Hippocampal formation (tissue), 2 donors: ENCODE results near the gene GNB2.
A peak's percentile ranks its signal among the peaks of the same experiment; 100 is the strongest.
"Not testable (repeated sequence)": the region's sequence is repeated elsewhere in the genome, so short reads cannot be mapped to it uniquely, and the experiment has no call there.

Experiments used
- DNase-seq, 2 donors: peaks; one replicate each; lab custom pipeline; 2025; lab: John Stamatoyannopoulos, UW

Gene GNB2

GRCh38 chr7:100662194-100662776 lies 11.3 kb upstream of the GNB2 start:
- not testable (repeated sequence) for DNase-seq

GRCh38 chr7:100665168-100665726 lies 8.3 kb upstream of the GNB2 start:
- DNase-seq, result no peak

DNA sequence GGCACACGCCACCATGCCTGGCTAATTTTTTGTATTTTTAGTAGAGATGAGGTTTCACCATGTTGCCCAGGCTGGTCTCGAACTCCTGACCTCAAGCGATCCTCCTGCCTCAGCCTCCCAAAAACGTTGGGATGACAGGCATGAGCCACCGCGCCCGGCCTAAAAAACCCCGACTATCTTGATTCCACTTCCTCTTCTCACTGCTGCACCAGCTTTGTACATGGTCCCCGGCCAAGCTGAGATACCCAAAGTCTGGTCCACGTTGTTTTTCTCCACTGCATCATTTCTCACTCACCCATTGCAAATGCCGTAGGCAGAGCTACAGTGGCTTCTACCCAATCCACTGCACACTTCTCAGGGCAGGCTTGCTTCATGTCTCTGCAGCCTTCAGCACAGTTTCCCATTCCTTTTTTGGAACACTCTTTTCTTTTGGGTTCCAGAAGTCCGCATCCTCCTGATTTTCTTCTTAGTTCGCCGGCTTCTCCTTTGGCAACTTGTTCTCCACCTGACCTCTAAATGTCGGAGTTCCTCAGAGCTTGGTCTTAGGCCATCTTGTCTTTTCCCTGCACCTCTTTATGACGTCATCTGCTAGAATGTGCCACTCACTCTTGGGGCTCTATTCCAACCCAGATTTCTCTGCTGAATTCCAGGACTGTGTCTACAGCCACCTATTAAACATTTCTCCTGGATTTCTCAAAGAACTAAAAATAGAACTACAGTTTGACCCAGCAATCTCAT lies 6.0 kb upstream of the GNB2 start:
- DNase-seq, result no peak

GRCh38 chr7:100668069-100668449 lies 5.5 kb upstream of the GNB2 start:
- DNase-seq, result no peak

- DNase-seq, result not testable (repeated sequence)
Measured at GRCh38 chr7:100669106-100669505, 4.4 kb upstream of the GNB2 start.

DNA sequence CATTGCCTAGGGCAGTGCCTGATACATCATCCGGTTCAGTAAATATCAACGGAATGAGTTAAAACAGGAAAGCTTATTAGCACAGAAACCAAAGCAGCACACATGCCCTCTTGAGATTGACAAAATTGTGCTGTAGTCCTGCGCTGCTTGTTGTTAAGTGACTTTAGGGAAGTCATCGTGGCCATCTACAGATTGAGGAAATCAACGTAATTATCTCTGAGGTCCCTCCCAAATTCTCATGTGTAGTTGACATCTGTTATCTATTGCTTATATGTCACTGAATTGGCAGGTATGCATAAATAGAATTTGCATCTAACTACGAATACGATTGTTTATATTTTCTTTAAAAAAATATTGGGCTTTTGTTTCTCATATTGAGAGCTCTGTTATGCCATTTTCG lies 3.5 kb upstream of the GNB2 start:
- DNase-seq, result no peak

DNA sequence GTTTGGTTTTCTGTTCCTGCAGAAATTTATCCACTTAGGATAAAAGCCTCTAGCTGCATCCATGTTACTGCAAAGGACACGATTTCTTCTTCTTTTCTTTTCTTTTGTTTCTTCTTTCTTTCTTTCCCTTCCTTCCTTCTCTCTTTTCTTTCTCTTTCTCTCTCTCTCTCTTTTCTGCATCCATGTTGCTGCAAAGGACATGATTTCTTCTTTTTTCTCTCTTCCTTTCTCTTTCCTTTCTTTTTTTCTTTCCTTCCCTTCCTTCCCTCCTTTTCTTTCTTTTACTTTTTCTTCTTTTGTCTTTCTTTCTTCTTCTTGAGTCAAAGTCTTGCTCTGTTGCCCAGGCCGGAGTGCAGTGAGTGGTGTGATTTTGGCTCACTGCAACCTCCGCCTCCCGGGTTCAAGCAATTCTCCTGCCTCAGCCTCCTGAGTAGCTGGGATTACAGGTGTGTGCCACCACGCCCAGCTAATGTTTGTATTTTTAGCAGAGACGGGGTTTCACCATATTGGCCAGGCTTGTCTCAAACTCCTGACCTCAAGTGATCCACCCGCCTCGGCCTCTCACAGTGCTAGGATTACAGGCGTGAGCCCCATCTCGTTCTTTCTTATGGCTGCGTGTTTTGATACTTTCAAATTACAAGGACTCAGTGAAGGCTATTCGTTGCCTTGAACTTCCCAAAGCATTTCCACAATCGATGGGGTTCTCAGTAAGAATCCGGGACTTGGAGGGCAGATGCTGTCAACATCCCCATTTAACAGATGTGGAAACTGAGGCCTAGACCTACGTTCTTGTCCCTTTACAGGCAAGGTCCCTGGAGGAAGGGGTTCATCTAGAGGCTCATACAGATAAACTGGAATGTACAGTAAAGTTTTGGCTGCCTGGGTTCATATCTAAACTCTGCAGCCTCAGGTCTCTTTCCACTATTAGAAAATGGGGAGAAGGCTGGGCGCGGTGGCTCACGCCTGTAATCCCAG lies 1.9 kb upstream of the GNB2 start:
- no peak for DNase-seq

GRCh38 chr7:100673942-100674410 lies 436 bp downstream of the GNB2 start:
- no peak for DNase-seq

- DNase-seq, result peak in 1 of 2 donors; percentile 25
Measured at GRCh38 chr7:100674411-100675104, 1.0 kb downstream of the GNB2 start.

GRCh38 chr7:100675105-100675451 lies 1.5 kb downstream of the GNB2 start:
- DNase-seq, result no peak

GRCh38 chr7:100675581-100676350 lies 2.2 kb downstream of the GNB2 start:
- DNase-seq, result peak; percentile 56 to 58

DNA sequence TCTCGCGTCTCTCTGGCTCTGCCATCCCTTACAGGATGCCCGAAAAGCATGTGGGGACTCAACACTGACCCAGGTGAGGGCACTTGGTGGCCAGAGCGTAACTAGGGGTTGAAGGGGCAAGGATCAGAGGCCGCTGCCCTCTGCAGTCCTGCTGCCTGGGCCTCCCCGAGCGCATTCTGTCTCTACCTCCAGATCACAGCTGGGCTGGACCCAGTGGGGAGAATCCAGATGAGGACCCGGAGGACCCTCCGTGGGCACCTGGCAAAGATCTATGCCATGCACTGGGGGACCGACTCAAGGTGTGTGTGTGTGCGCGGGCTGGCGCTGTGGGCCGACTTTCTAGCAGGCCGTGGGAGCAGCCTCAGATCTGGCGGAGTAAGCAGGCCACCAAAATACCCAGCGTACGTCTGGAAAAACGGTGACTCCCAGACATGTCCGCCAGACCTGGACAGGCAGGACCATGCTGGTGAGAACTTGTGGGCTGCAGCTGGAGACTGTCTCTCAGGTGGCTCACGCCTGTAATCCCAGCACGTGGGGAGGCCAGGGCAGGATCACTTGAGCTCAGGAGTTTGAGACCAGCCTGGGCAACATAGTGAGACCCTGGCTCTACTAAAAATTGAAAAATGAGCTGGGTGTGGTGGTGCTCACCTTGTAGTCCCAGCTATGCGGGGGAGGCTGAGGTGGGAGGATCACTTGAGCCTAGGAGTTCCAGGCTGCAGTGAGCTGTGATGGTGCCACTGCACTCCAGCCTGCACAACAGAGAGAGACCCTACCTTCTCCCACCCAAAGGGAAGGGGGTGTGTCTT lies 3.2 kb downstream of the GNB2 start:
- no peak for DNase-seq

DNA sequence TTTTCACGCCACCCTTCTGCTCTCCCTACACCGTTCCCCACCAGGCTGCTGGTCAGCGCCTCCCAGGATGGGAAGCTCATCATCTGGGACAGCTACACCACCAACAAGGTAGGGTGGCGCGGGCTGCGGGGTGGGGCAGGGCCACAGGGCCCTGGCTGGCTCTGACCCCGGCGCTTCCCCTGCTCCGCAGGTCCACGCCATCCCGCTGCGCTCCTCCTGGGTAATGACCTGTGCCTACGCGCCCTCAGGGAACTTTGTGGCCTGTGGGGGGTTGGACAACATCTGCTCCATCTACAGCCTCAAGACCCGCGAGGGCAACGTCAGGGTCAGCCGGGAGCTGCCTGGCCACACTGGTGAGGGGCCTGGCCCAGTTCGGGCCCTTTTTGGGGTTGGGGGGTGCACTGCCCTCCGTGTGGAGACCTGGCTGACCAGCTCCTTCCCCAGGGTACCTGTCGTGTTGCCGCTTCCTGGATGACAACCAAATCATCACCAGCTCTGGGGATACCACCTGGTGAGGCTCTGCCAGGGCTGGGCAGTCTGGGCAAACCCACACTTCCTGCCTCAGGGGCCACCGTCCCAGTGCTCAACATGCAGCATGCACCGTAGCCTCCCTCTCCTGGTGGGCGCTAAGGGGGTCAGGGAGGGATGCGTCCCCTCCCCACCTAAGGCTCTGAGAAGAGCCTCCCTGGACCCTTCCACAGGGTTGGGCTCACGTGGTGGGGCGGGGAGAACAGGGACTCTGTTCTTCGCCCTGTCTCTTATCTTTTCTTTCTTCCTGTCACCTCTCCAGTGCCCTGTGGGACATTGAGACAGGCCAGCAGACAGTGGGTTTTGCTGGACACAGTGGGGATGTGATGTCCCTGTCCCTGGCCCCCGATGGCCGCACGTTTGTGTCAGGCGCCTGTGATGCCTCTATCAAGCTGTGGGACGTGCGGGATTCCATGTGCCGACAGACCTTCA lies 4.0 kb downstream of the GNB2 start:
- DNase-seq, result no peak

- no peak for DNase-seq
Measured at GRCh38 chr7:100678291-100678984, 4.9 kb downstream of the GNB2 start.

GRCh38 chr7:100679129-100679926 lies 5.8 kb downstream of the GNB2 start:
- DNase-seq, result no peak

GRCh38 chr7:100679927-100680575 lies 6.5 kb downstream of the GNB2 start:
- no peak for DNase-seq
